Activated naive CD4-positive, alpha-beta T cell treated with anti-CD3 and anti-CD28 coated beads, Interleukin-2, amount 50 U/mL, for 72 hours (primary cell): ENCODE results near the gene SLC13A3. TPM values are rescaled to one million over a fixed set of nuclear protein-coding genes. Genes with fewer than 3 reads are reported as not detected.

Source experiments
- ATAC-seq, 2 donors: fragments of 150-1000 bp; cut with Tn5 transposase; 2 replicates each; pipeline ENCODE4 v1.10.0; 2021; ENCODE audit warnings: mild to moderate bottlenecking in 2 of 2, moderate library complexity in 2 of 2
- DNase-seq, 2 donors: peaks; one replicate each; pipeline ENCODE4 v3.0.0; 2021 to 2022; ENCODE audit warnings: low spot score in 2 of 2
- H3K27ac Mint-ChIP-seq, 2 donors: one replicate each; pipeline ENCODE4 v1.8.0; 2022; ENCODE audit warnings: mild to moderate bottlenecking in 2 of 2, mixed read lengths in 2 of 2
- H3K36me3 Mint-ChIP-seq, 2 donors: one replicate each; pipeline ENCODE4 v1.8.0; 2022; ENCODE audit warnings: mixed read lengths in 2 of 2
- H3K9me3 Mint-ChIP-seq, 2 donors: one replicate each; pipeline ENCODE4 v1.8.0; 2022; ENCODE audit warnings: mixed read lengths in 2 of 2
- total RNA-seq, 2 donors: library from RNA; stranded (reverse); gene quantifications; one replicate each; pipeline ENCODE4 v1.2.3, GENCODE V29; 2022

The SLC13A3 gene
- total RNA-seq, 2 donors from 2014 or later: not detected

- Mint-ChIP-seq H3K36me3 (no peaks in the 10 kb centered on the region), H3K27ac (no peak overlapping the region), H3K9me3 (no peaks in the 10 kb centered on the region)
- DNase-seq (no peak), ATAC-seq (no peak)
Measured at GRCh38 chr20:46566125-46566524, 85.1 kb downstream of the SLC13A3 start.

DNA sequence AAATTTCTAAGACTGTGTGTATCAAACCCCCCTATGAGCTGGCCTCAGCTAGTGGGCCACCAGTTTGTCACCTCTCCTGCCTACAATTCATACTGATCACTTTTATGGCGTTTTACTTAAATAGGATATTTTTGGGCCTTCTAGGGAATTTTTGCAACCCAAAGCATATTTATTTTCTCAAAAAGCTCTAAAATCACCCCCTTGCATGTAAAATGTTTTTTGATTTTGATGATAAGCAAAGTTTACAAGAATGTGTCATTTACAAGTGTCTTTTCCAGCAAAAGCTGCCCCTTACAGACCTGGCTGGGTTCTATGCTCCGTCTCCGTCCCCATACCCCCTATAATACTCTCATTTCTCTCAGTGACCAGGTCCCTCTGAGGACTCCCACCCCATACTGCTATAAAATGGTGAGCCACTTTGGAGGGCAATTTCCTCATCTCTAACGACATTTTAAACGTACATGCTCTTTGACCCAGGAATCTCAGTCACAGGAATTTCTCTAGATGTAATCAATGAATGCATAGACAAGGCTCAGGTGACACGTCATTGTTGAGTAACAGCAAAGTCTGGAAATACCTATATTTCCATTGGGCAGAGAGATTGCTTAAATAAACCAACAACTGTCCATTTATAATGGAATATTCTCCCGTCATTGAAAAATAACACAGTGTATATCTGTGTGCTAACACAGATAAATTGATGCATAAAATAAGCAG lies 86.9 kb downstream of the SLC13A3 start:
- Mint-ChIP-seq H3K27ac (no peak overlapping the region), H3K36me3 (no peaks in the 10 kb centered on the region), H3K9me3 (no peaks in the 10 kb centered on the region)
- no peak for DNase-seq
- ATAC-seq: no peak

- no peak for ATAC-seq
- Mint-ChIP-seq H3K36me3 (no peaks in the 10 kb centered on the region), H3K9me3 (no peaks in the 10 kb centered on the region), H3K27ac (no peak overlapping the region)
- DNase-seq: no peak
Measured at GRCh38 chr20:46563860-46564221, 87.4 kb downstream of the SLC13A3 start.

- no peak for ATAC-seq
- H3K27ac Mint-ChIP-seq: no peak overlapping the region
- H3K36me3 Mint-ChIP-seq: no peaks in the 10 kb centered on the region
- no peaks in the 10 kb centered on the region for H3K9me3 Mint-ChIP-seq
- no peak for DNase-seq
Measured at GRCh38 chr20:46563170-46563859, 87.9 kb downstream of the SLC13A3 start.

DNA sequence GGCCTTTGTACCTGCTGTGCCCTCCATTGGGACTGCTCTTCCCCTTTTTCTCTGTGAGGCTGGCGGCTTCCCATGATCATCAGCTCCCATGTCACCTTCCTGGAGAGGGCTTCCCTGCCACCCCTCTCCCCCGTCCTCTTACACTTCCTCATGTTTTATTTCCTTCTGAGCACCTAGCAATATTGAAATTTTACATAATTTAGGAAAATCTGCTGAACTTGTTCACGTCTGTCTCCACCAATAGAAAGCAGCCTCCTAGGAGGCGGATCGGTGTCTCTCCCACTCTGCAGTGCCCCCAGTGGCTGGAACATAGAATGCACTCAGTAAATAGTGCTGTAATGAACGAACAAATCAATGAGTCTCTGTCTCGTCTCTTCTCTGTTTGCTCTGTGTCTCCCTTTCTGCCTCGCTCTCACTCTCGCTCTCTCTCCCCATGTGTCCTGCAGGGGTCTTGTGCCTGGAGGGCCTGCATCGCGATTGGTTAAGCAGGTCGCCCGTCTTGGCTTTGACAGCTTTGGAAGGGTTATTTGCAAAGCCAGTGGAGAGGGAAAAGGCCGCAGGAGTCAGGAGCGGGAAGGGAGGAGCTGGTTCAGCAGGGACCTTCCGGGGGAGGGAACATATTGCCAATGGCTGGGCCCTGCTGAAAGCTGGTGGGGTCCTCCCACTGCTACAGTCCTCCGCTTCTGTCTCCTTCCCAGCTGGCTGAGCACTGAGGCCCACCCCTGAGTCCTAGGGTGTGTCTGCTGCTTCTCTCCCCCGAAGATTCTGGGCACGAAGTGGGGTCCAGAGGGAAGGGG lies 88.7 kb downstream of the SLC13A3 start:
- peak in 1 of 2 donors; percentile 72 for DNase-seq
- Mint-ChIP-seq H3K9me3 (no peaks in the 10 kb centered on the region), H3K27ac (no peak overlapping the region), H3K36me3 (no peaks in the 10 kb centered on the region)
- ATAC-seq: peak; percentile 32 to 64

DNA sequence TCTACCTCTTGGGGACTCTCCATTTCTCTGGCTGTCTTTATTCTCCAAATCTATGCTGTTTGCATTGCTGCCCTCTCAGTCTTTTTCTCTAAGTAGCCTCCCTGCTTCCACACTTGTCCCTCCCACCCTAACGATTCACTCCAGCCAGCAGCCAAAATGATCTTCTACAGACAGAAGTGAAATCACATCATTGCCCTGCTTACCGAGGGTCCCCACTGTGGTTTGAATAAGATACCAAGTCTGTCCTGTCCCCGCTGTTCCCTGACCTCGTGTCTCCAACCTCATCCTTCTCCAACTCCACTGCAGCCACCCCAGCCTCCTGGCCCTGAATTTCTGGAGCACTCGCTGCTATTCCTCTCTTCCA lies 89.3 kb downstream of the SLC13A3 start:
- Mint-ChIP-seq H3K9me3 (no peaks in the 10 kb centered on the region), H3K36me3 (no peaks in the 10 kb centered on the region), H3K27ac (no peak overlapping the region)
- ATAC-seq: no peak
- no peak for DNase-seq

DNA sequence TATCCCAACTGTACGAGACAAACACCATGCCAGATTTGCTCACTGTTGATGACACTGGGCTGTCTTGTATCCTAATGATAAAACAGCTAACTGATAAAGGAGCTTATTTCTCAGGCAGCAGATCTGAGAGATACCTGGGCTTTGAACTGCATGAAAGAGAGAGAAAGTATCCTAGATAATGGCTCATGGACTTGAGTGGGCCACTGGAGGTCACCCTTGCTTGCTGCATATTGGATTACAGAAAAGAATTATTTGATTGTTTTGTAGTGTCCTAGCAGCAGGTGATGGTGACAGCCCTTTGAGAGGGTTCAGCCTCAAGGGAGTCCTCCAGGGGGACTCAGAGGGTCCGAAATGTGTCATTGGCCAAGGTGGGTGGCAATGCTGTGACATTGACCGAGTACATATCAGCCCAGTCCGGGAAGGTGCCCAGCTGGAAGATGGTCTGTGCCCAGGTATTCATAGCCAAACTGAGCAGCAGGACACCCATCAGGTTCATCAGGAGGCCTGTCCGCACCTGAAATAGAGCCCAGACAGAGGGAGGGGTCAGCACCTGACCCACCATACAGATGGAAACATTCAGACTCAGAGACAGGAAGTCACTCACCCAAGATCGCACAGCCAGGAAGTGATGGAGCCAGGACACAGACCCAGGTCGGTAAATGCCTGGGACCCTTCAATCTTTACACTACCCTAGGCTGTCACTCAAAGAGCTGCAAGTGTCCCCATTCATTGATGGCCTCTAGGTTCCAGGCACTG lies 91.4 kb downstream of the SLC13A3 start:
- no peak overlapping the region for H3K27ac Mint-ChIP-seq
- ATAC-seq: no peak
- H3K9me3 Mint-ChIP-seq: no peaks in the 10 kb centered on the region
- DNase-seq: no peak
- no peaks in the 10 kb centered on the region for H3K36me3 Mint-ChIP-seq

GRCh38 chr20:46559001-46559400 lies 92.3 kb downstream of the SLC13A3 start:
- Mint-ChIP-seq H3K9me3 (no peaks in the 10 kb centered on the region), H3K36me3 (no peaks in the 10 kb centered on the region), H3K27ac (no peak overlapping the region)
- peak in 1 of 2 donors; percentile 21 for DNase-seq
- no peak for ATAC-seq

DNA sequence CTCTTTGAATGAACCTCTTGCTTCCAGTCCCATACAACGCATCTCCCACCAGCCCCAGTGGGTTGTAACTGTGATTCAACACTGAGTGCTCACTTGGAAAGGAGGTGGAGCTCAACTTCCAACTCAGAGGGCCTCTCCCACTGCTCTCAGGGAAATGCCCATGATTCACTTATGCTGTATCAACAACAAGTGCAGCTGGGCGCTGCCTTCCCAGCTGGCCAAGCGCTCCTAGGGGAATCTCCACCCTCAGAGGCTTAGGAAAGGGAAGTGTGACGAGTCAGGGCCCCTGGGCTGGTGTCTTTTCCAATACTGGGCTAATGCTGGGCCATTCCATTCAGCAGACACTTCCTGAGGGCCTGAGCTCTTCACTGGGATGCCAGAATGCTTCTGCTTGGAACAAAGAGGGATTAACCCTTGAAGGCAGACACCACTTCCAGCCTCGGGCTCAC lies 92.7 kb downstream of the SLC13A3 start:
- ATAC-seq (peak; percentile 95 to 97), DNase-seq (peak; percentile 29 to 61)
- H3K9me3 Mint-ChIP-seq: no peaks in the 10 kb centered on the region
- no peaks in the 10 kb centered on the region for H3K36me3 Mint-ChIP-seq
- H3K27ac Mint-ChIP-seq: peak overlapping the region; percentile 33 to 52

- H3K27ac Mint-ChIP-seq: no peak overlapping the region
- H3K36me3 Mint-ChIP-seq: no peaks in the 10 kb centered on the region
- peak in 1 of 2 donors; percentile 33 for DNase-seq
- no peaks in the 10 kb centered on the region for H3K9me3 Mint-ChIP-seq
- ATAC-seq: no peak
Measured at GRCh38 chr20:46557231-46557956, 93.9 kb downstream of the SLC13A3 start.

- ATAC-seq: no peak
- Mint-ChIP-seq H3K9me3 (no peaks in the 10 kb centered on the region), H3K27ac (no peak overlapping the region), H3K36me3 (no peaks in the 10 kb centered on the region)
- peak in 1 of 2 donors; percentile 14 for DNase-seq
Measured at GRCh38 chr20:46555370-46555956, 95.8 kb downstream of the SLC13A3 start.

- no peaks in the 10 kb centered on the region for H3K9me3 Mint-ChIP-seq
- no peaks in the 10 kb centered on the region for H3K36me3 Mint-ChIP-seq
- peak in 1 of 2 donors; percentile 4 for DNase-seq
- ATAC-seq: no peak
- no peak overlapping the region for H3K27ac Mint-ChIP-seq
Measured at GRCh38 chr20:46554828-46555227, 96.4 kb downstream of the SLC13A3 start.

- no peak for ATAC-seq
- H3K9me3 Mint-ChIP-seq: no peaks in the 10 kb centered on the region
- no peaks in the 10 kb centered on the region for H3K36me3 Mint-ChIP-seq
- DNase-seq: peak in 1 of 2 donors; percentile 9
- no peak overlapping the region for H3K27ac Mint-ChIP-seq
Measured at GRCh38 chr20:46553926-46554325, 97.3 kb downstream of the SLC13A3 start.

- ATAC-seq (peak; percentile 90 to 93), DNase-seq (peak; percentile 40 to 55)
- Mint-ChIP-seq H3K36me3 (no peaks in the 10 kb centered on the region), H3K27ac (peak overlapping the region in 1 of 2 donors; percentile 73), H3K9me3 (no peaks in the 10 kb centered on the region)
Measured at GRCh38 chr20:46552460-46553420, 98.5 kb downstream of the SLC13A3 start.
